B cell (primary cell): ENCODE results near the gene IFRD2. TPM values are rescaled to one million over a fixed set of nuclear protein-coding genes. Genes with fewer than 3 reads are reported as not detected.

ENCODE experiments used
- ATAC-seq: fragments of 200-7000 bp; cut with Tn5 transposase; one replicate; pipeline ENCODE4 v1.10.0; 2021; ENCODE audit warnings: low read depth, mild to moderate bottlenecking, moderate number of reproducible peaks, moderate library complexity
- CTCF ChIA-PET: fragments of 350-600 bp; sonication (Branson Sonifier 250); formaldehyde crosslinking; loops from one replicate; lab custom pipeline; 2021; ENCODE audit warnings: antibody characterized with exemption, inconsistent platforms; lab: Charles Lee
- POLR2A ChIA-PET: fragments of 350-600 bp; sonication (Branson Sonifier 250); formaldehyde crosslinking; loops from one replicate; lab custom pipeline; 2021; ENCODE audit warnings: antibody characterized with exemption; lab: Charles Lee
- DNase-seq: peaks from one replicate; pipeline ENCODE4 v3.0.0; 2013
- H2AFZ ChIP-seq: 2 replicates; pipeline ENCODE4 v1.6.1; 2012; ENCODE audit warnings: mild to moderate bottlenecking, low read depth, low read length; ENCODE audit not compliant: insufficient read depth, poor library complexity, severe bottlenecking
- H3K27ac ChIP-seq, 2 donors: 1 replicate in 1 of 2; 2 replicates in 1 of 2; pipeline ENCODE4 v1.5.1; 2012 to 2013; ENCODE audit warnings: low read length in 2 of 2, mild to moderate bottlenecking in 2 of 2, moderate library complexity in 1 of 2
- H3K27me3 ChIP-seq, 4 experiments: fragments of 200-600 bp in 1 of 4; sonication (generic) in 1 of 4; replicated peaks in 1 of 4; 1 replicate in 2 of 4; 2 replicates in 2 of 4; pipeline versions ENCODE4 v1.6.1 to v1.7.0; 2013 to 2016; ENCODE audit warnings: low read length in 3 of 4, mild to moderate bottlenecking in 2 of 4, mixed read lengths in 1 of 4, moderate library complexity in 1 of 4; ENCODE audit not compliant: insufficient read depth in 4 of 4, control insufficient read depth in 3 of 4; ENCODE audit errors: control extremely low read depth in 1 of 4
- H3K36me3 ChIP-seq, 2 experiments: replicated peaks in 1 of 2; 1 replicate in 1 of 2; 2 replicates in 1 of 2; pipeline versions ENCODE4 v1.6.1 to v1.7.1; 2013; ENCODE audit warnings: low read length in 1 of 2; ENCODE audit not compliant: insufficient read depth in 2 of 2, control insufficient read depth in 1 of 2; ENCODE audit errors: control extremely low read depth in 1 of 2, extremely low read depth in 1 of 2
- H3K4me1 ChIP-seq, 2 donors: fragments of 200-600 bp in 1 of 2; sonication (generic) in 1 of 2; 1 replicate in 1 of 2; 2 replicates in 1 of 2; pipeline versions ENCODE4 v1.5.1 to v1.6.1; 2013 to 2017; ENCODE audit warnings: low read length in 2 of 2; ENCODE audit not compliant: control insufficient read depth in 2 of 2, insufficient read depth in 2 of 2
- H3K4me2 ChIP-seq: replicated peaks from 2 replicates; pipeline ENCODE3; 2012; ENCODE audit warnings: mild to moderate bottlenecking, low read depth, low read length; ENCODE audit not compliant: poor library complexity, severe bottlenecking
- H3K4me3 ChIP-seq, 5 experiments: fragments of 200-600 bp in 1 of 5; sonication (generic) in 1 of 5; 1 replicate in 3 of 5; 2 replicates in 2 of 5; pipeline versions ENCODE4 v1.5.1 to v1.7.0; 2011 to 2016; ENCODE audit warnings: low read length in 4 of 5, mild to moderate bottlenecking in 4 of 5, low read depth in 2 of 5, control low read depth in 1 of 5, moderate library complexity in 1 of 5; ENCODE audit not compliant: insufficient read depth in 1 of 5; ENCODE audit errors: control extremely low read depth in 1 of 5, extremely low read depth in 1 of 5
- H3K79me2 ChIP-seq: fragments of 200-600 bp; sonication (generic); one replicate; pipeline ENCODE4 v1.6.0; 2016; ENCODE audit warnings: low read length; ENCODE audit not compliant: control insufficient read depth, insufficient read depth
- H3K9ac ChIP-seq: fragments of 200-600 bp; sonication (generic); 2 replicates; pipeline ENCODE4 v1.6.1; 2017; ENCODE audit warnings: mild to moderate bottlenecking, low read length, moderate library complexity
- H3K9me3 ChIP-seq, 3 donors: one replicate each; pipeline versions ENCODE4 v1.6.1 to v1.7.1; 2013; ENCODE audit warnings: low read length in 2 of 3; ENCODE audit not compliant: control insufficient read depth in 2 of 3, insufficient read depth in 1 of 3; ENCODE audit errors: control extremely low read depth in 1 of 3
- H4K20me1 ChIP-seq: 2 replicates; pipeline ENCODE4 v1.6.0; 2012; ENCODE audit warnings: mild to moderate bottlenecking, low read length; ENCODE audit not compliant: insufficient read depth, control insufficient read depth, poor library complexity, severe bottlenecking
- H3K27ac Mint-ChIP-seq: one replicate; pipeline ENCODE4 v1.8.0; 2021; ENCODE audit warnings: mixed read lengths
- H3K27me3 Mint-ChIP-seq: one replicate; pipeline ENCODE4 v1.8.0; 2021; ENCODE audit warnings: mixed read lengths
- H3K4me1 Mint-ChIP-seq: one replicate; pipeline ENCODE4 v1.8.0; 2021; ENCODE audit warnings: mixed read lengths
- H3K4me3 Mint-ChIP-seq: one replicate; pipeline ENCODE4 v1.8.0; 2021; ENCODE audit warnings: mixed read lengths
- H3K9me3 Mint-ChIP-seq: one replicate; pipeline ENCODE4 v1.8.0; 2022; ENCODE audit warnings: mixed read lengths; ENCODE audit not compliant: insufficient read depth
- EZH2 ChIP-seq: IDR thresholded peaks from 2 replicates; pipeline ENCODE4 v1.6.1; 2012; ENCODE audit warnings: borderline replicate concordance, low read depth, mild to moderate bottlenecking, moderate library complexity, low read length; ENCODE audit not compliant: insufficient read depth, poor library complexity, severe bottlenecking
- WGBS: methylation state at CpG from one replicate; pipeline ENCODE4 v1.1.5; 2013; ENCODE audit warnings: missing lambda C conversion rate; ENCODE audit not compliant: insufficient coverage; 5-methylcytosine and 5-hydroxymethylcytosine counted together
- intact Hi-C: fragments of 100-400 bp; cut with micrococcal nuclease; formaldehyde crosslinking; loops from one replicate; pipeline ENCODE4 v1.10.0; 2022
- polyA plus RNA-seq: library from polyadenylated mRNA; depleted of rRNA; stranded (reverse); fragments of >200 nt; gene quantifications from 2 replicates; pipeline ENCODE4 v1.2.3, GENCODE V29; 2012
- total RNA-seq, 2 donors: library from RNA; stranded (reverse); fragments of 120-200 nt in 1 of 2; gene quantifications; 1 replicate in 1 of 2; 2 replicates in 1 of 2; pipeline versions ENCODE4 v1.2.3 to v1.2.4, GENCODE V29; 2013 to 2022
- TF ChIP-seq, protein P1 (sequence below): fragments of 200-600 bp; IDR thresholded peaks from one replicate; pipeline ENCODE4 v1.8.0; 2022; ENCODE audit warnings: antibody characterized with exemption, mild to moderate bottlenecking

Gene IFRD2
- total and polyA plus RNA-seq, 2 donors (not counting 1 experiment from before 2014, with no cell fraction given) = 63.4 to 80.1 TPM

DNA sequence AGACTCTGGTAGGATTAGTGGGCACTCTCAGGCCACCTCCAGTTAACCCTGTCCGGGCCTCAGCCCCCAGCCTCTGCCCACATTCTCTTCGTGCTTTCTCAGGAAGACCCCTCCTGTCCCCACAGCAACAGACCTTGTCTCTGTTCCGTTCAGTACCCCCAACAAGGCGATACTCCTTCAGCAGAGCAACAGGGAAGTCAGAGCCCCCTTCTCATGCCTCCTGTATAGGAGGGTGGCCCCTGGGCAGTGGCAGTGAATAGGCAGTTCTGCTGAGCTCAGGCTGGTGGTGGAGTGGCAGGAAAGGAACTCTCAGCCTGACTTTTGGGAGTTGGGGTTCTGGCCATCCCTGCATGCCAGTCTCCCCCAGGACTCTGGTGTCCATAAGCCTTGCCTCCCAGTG, 22.8 kb downstream of the IFRD2 start:
- Histone ChIP-seq H3K27me3 (peaks cover 0 to 49% (median 13%) of the 10 kb centered on the region in 4 experiments), H3K9me3 (no peaks in the 10 kb centered on the region), H3K27ac (no peak overlapping the region), H3K9ac (no peak overlapping the region), H3K4me1 (peaks cover 15 to 19% of the 10 kb centered on the region in 2 donors), H4K20me1 (peaks cover 8% of the 10 kb centered on the region), H3K4me3 (no peak overlapping the region), H2AFZ (no peak overlapping the region), H3K79me2 (no peaks in the 10 kb centered on the region), H3K4me2 (no peak overlapping the region), H3K36me3 (no peaks in the 10 kb centered on the region)
- ChIA-PET POLR2A (no interaction called here), CTCF (interaction anchor here (0.6 to 5.5 kb wide), 3 partner anchors 19 to 75 kb away, joined by 3 to 46 read pairs (median 3); partner anchors contain the start of gene GNAT1)
- intact Hi-C loops = no loop called here
- no peak overlapping the region for H3K4me3 Mint-ChIP-seq
- WGBS = 100% methylated on average over 2 of the region's 4 CpGs
- TF ChIP-seq EZH2 = no peak
- TF ChIP-seq, protein P1, sequence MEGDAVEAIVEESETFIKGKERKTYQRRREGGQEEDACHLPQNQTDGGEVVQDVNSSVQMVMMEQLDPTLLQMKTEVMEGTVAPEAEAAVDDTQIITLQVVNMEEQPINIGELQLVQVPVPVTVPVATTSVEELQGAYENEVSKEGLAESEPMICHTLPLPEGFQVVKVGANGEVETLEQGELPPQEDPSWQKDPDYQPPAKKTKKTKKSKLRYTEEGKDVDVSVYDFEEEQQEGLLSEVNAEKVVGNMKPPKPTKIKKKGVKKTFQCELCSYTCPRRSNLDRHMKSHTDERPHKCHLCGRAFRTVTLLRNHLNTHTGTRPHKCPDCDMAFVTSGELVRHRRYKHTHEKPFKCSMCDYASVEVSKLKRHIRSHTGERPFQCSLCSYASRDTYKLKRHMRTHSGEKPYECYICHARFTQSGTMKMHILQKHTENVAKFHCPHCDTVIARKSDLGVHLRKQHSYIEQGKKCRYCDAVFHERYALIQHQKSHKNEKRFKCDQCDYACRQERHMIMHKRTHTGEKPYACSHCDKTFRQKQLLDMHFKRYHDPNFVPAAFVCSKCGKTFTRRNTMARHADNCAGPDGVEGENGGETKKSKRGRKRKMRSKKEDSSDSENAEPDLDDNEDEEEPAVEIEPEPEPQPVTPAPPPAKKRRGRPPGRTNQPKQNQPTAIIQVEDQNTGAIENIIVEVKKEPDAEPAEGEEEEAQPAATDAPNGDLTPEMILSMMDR = no peak
- peaks cover 13% of the 10 kb centered on the region for H3K4me1 Mint-ChIP-seq
- DNase-seq = no peak
- H3K27ac Mint-ChIP-seq = no peak overlapping the region
- no peaks in the 10 kb centered on the region for H3K9me3 Mint-ChIP-seq
- H3K27me3 Mint-ChIP-seq = peaks cover 28% of the 10 kb centered on the region
- no peak for ATAC-seq

DNA sequence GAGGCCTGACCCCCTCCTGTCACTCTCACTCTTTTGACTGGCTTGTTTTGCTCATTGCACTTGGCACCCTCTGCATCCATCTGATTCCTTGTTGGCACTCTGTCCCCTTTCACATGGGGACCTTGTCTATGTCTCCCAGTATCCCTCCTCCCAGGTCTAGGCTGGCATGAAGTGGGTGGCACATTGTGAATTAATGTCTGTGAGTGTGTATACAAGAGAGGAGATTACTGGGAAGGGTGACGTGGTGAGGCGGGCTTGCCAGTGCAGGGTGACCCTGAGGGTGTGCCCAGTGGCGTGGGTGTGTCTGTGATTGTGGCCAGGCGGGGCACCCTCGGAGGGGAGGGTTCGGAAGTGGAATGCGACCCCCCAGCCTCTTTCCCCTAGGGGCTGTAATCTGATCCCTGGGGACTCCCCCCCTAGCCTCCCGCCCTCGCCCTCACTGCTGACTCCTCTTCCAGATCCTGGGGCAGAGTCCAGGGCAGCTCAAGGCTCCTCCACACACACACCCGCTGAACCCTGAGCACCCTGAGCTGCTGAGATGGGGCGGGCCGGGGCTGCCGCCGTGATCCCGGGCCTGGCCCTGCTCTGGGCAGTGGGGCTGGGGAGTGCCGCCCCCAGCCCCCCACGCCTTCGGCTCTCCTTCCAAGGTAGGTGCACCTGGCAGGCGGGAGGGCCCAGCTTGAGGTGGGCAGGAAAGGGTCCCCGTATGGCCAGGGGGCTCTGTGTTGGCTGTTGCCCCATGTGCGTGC, 23.4 kb downstream of the IFRD2 start, which contains the start of gene SEMA3B:
TSS of gene SEMA3B (plus strand) at position 445 of the 749 bp plus-strand sequence. CDS start at position 539, 94 bp downstream.
- WGBS = 94% methylated on average over 18 of the region's 21 CpGs
- Histone ChIP-seq H3K36me3 (no peaks in the 10 kb centered on the region), H4K20me1 (peaks cover 3% of the 10 kb centered on the region), H3K79me2 (no peaks in the 10 kb centered on the region), H2AFZ (no peak within 1 kb of the TSS), H3K4me2 (no peak within 1 kb of the TSS), H3K4me1 (peaks cover 9 to 13% of the 10 kb centered on the region in 2 donors), H3K9ac (no peak within 1 kb of the TSS), H3K27ac (no peak within 1 kb of the TSS), H3K4me3 (no peak within 1 kb of the TSS), H3K27me3 (peaks cover 0 to 43% (median 8%) of the 10 kb centered on the region in 4 experiments), H3K9me3 (no peaks in the 10 kb centered on the region)
- no peak for TF ChIP-seq EZH2
- TF ChIP-seq, protein P1 = no peak
- H3K9me3 Mint-ChIP-seq = no peaks in the 10 kb centered on the region
- intact Hi-C loops = no loop called here
- ATAC-seq = no peak
- no peak within 1 kb of the TSS for H3K4me3 Mint-ChIP-seq
- H3K27ac Mint-ChIP-seq = no peak within 1 kb of the TSS
- POLR2A ChIA-PET = no interaction called here
- peaks cover 23% of the 10 kb centered on the region for H3K27me3 Mint-ChIP-seq
- H3K4me1 Mint-ChIP-seq = peaks cover 7% of the 10 kb centered on the region
- CTCF ChIA-PET = interaction anchor here (0.6 to 5.5 kb wide), 4 partner anchors 19 to 75 kb away, joined by 3 to 46 read pairs (median 8); partner anchors contain the start of gene GNAT1
- no peak for DNase-seq
